Uterus (tissue), 2 donors: ENCODE results near the gene ASCL1.

ENCODE experiments used
- CTCF ChIP-seq, 4 experiments: fragments of 200-600 bp in 2 of 4; fragments of 450-650 bp in 2 of 4; sonication (generic) in 2 of 4; IDR thresholded peaks; one replicate each; pipeline ENCODE4 v1.5.1; 2016 to 2019; ENCODE audit warnings: antibody characterized with exemption in 4 of 4, mild to moderate bottlenecking in 2 of 4, moderate library complexity in 1 of 4
- POLR2A ChIP-seq, 2 donors: fragments of 450-650 bp; IDR thresholded peaks; one replicate each; pipeline ENCODE4 v1.6.1; 2016; ENCODE audit warnings: antibody characterized with exemption in 2 of 2, mild to moderate bottlenecking in 1 of 2, moderate library complexity in 1 of 2

GRCh38 chr12:102961466-102961855 lies 4.0 kb downstream of the ASCL1 start:
- no peak for TF ChIP-seq POLR2A (IDR thresholded peaks at IDR 0.05)
- TF ChIP-seq CTCF (IDR thresholded peaks at IDR 0.05): no peak
